Measurements from ENCODE around the gene SEC16A.
"Not testable (repeated sequence)": the region's sequence is repeated elsewhere in the genome, so short reads cannot be mapped to it uniquely, and the experiment has no call there.

The SEC16A gene

DNA sequence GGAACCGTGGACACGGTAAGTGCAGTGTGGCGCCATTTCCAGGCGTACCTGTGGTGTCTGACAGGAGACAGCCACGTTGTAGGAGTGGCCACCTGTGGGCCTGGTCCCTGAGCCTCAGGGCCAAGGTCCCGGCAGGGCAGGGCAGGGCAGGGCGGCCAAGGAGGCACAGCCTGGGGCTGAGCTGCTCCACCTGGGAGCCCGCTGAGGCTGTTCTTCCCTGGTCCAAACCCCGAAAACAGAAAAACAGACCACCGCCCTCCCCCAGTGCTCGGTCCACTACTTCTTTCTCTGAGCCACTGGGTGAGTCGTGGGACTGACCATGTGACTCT lies 63.8 kb downstream of the SEC16A start:
- no peak for DNase-seq (ENCODE audit: low spot score)

GRCh38 chr9:136418182-136419091 lies 64.4 kb downstream of the SEC16A start:
- DNase-seq (ENCODE audit: low spot score), result no peak

DNA sequence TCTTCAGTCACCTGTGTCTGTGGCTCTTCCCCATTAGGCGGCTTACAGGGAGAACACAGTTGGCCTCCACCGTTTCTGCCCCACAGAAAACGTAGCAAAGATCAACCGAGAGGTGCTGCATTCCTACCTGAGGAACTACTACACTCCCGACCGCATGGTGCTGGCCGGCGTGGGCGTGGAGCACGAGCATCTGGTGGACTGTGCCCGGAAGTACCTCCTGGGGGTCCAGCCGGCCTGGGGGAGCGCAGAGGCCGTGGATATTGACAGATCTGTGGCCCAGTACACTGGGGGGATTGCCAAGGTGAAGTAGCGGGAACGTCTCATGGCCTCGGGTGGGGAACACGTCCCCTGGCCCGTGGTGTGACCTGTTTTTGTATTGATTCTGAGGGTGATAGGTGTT lies 65.9 kb downstream of the SEC16A start:
- no peak for DNase-seq (ENCODE audit: low spot score)

GRCh38 chr9:136416427-136416826 lies 66.4 kb downstream of the SEC16A start:
- no peak for DNase-seq (ENCODE audit: low spot score)

DNA sequence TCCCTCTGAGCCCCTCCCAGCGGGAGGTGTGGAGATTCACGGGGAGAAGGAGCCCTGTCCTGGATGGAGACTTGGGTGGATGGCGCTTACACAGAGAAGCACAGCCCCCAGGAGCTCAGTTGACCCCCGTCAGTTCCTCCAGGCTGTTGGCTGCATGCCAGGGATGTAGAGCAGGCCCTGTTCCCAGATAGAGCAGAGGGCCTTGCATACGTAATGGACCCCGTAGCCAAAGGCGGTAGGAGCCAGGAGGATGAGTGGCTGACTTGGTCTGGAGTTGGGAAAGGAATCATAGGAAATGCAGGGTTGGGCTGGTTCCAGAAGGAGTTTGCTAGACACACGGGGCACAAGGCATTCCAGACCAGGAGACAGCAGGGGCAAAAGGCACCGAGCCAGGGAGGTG lies 69.9 kb downstream of the SEC16A start:
- no peak for DNase-seq (ENCODE audit: low spot score)

GRCh38 chr9:136411378-136411777 lies 71.5 kb downstream of the SEC16A start:
- no peak for DNase-seq (ENCODE audit: low spot score)

GRCh38 chr9:136410500-136411287 lies 72.1 kb downstream of the SEC16A start, which contains the start of the genes ENTR1 and PMPCA:
Gene ENTR1, minus strand, starts transcription at chr9:136410614. Its CDS starts 217 bp downstream, at chr9:136410397.
Gene PMPCA, plus strand, starts transcription at chr9:136410658. Its CDS starts 11 bp downstream, at chr9:136410669.
- DNase-seq (ENCODE audit: low spot score), result peak; percentile 81

- DNase-seq (ENCODE audit: low spot score), result peak; percentile 19
Measured at GRCh38 chr9:136409557-136410455, 73.0 kb downstream of the SEC16A start.

- DNase-seq (ENCODE audit: low spot score), result no peak
Measured at GRCh38 chr9:136407911-136408310, 74.9 kb downstream of the SEC16A start.

GRCh38 chr9:136407061-136407460 lies 75.8 kb downstream of the SEC16A start:
- not testable (repeated sequence) for DNase-seq (ENCODE audit: low spot score)

GRCh38 chr9:136405904-136406303 lies 76.9 kb downstream of the SEC16A start:
- not testable (repeated sequence) for DNase-seq (ENCODE audit: low spot score)

DNA sequence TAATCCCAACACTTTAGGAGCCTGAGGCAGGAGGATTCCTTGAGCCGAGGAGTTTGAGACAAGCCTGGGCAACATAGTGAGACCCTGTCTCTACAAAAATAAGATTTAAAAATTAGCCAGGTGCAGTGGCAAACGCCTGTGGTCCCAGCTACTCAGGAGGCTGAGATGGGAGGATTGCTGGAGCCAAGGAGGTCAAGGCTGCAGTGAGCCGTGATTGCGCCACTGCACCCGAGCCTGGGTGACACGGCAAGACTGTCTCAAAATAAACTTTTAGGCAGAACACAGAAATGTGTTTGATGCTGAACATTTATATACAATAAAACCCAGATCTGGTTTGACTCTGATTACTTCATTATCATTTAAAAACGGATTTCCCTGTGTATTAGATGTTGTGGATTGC lies 77.4 kb downstream of the SEC16A start:
- no peak for DNase-seq (ENCODE audit: low spot score)

DNA sequence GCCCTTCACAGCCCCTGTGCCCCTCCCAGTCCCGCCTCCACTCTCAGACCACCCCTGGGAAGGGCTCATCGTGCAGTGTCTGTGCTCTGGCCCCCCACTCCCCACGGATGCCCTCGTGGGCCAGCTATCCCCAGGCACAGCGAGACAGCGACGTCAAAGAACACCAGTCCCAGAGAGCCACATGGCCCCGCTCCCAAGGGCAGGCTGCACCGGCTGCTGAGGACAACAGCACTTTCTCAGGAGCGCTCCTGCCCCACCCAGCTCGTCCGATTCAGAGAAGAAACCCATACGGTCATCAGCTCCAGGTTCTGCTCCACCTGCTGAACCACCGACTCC lies 78.1 kb downstream of the SEC16A start:
- no peak for DNase-seq (ENCODE audit: low spot score)

DNA sequence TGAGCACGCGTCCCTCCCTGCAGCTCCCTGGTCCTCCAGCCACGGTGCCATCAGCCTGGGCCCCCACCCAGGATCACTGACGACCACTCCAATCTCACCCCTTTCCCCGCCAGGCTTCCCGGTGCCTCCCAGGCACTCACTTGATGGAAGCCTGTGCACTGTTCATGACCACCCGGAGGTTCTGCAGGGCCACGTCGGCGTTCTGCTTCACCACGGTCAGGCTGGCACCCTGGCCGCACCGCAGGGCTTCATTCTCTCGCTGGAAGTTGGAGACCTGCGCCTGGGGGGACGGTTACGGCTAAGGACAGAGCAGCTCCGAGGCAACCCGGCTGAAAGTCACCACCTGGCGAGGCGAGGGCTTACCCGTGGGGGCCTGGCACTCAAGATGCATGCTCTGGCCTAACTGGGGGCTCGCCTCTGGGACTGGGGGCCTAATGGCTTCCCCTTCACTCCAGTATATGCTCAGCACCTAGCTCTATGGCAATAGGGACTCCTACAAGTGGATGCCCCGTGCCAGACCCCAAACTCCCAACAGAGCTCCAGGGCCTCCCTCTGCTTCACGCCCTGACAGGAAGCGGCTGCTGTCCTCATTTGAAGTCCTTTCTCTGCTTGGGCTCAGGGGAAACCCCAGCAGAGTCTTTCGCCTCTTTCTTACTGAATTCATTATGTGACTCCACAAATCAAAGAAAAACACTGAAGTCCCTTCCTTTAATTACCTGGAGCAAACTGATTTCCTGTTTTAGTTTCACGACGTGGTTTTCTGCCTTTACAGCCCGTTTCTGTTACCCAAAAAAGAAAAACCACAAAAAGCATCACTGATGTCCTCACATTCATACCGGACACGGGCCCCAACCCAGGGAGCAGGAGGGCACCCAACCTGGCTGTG lies 78.7 kb downstream of the SEC16A start:
- no peak for DNase-seq (ENCODE audit: low spot score)

DNA sequence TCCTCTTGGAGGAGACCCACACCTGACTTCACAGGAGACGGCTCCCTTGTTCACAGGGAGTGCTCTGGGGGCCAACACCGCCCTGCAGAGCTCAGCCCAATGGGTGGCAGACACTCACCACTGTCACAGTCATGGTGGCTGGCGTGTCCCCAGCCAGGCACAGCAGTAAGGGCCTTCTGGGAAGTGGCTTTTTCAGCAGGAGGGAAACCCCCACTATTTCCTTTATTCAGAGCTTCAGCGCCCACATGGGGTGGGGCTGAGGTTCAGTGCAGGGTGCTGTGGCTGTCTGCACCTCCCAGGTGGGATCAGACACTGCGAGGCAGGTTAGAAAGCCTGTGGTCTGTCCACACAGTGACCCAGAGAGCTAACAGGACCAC lies 79.3 kb downstream of the SEC16A start:
- DNase-seq (ENCODE audit: low spot score), result no peak

GRCh38 chr9:136402067-136402466 lies 80.8 kb downstream of the SEC16A start:
- no peak for DNase-seq (ENCODE audit: low spot score)

DNA sequence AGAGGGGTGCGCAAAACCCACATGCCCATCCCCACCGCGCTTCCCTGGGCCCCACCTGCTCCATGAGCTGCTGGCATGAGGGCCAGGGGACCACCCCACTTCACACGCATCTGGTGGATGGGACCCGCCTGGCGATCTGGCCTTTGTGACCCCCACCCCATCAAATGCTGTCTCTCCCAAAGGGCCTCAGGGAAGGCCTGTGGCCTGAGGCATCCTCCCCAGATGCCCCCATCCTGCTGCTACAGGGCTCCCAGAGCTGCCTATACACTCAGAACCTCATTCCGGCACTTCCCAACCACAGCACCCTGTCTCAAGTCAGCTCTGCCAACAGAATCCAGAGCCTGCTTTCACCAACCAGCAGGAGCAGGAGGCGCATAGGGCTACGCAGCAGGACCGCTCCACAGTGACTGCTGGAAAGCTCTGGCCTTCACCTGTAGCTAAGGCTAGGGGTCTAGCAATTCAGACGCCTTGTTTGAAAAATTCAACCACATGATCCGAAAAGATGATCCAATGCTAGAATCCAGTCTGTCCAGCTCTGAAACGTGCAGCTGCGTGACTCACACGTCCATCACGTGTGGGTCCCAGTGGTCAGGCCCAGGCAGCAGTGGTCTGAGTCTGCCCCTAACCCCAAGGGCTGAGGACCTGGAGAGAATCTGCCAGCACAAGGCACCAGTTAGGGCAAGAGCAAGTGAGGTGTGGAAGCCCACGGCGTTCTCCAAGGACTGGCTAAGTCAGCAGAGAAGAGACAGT lies 81.5 kb downstream of the SEC16A start:
- DNase-seq (ENCODE audit: low spot score), result no peak

DNA sequence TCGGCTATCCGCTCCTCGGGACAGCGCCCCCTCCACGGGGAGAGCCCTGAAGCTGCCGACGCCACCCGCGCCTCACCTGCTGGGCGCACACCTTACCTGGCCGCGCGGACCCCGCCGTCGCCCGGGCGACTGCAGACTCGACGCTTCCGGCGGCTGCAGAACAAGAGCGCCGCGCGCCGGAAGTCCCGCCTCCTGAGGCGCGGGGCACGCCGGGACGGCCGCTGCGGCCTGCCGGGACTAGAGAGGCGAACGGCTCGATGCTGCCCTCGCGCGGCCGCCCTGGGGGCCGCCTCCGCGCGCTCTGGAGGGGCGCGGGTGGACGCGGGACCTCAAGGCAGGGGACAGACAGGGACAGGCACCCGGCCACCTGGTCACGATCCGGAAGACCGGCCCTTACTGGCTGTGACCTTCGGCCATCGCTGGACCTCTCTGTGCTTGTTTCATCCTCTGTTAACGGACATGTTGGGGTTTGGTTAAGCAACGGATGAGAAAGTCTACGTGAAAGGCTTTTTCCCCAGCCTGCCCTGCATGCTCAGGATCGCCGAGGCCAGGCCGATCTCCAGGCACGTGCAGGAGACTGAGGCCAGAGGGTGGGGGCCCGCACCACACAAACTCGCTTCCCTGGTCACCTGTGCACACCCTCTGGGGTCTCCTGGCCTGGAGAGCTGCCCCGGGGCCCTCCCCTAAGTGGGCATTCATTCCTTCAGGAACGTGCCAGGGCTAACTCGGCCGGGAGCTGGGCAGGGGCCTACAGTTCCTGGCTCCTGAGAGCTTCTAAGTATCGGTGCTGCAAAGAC lies 82.6 kb downstream of the SEC16A start, which contains the start of gene SNAPC4:
Gene SNAPC4, minus strand, starts transcription at position 133 of the 797 bp plus-strand sequence. CDS start 1,742 bp downstream, outside the sequence.
- DNase-seq (ENCODE audit: low spot score), result peak; percentile 72
